Body of pancreas (tissue), 4 donors: ENCODE results near the gene SCO1.

Source experiments
- CTCF ChIP-seq, 7 experiments: fragments of 450-650 bp in 4 of 7; fragments of 200-600 bp in 3 of 7; sonication (generic) in 3 of 7; IDR thresholded peaks; one replicate each; pipeline ENCODE4 v1.5.1; 2016 to 2019; ENCODE audit warnings: antibody characterized with exemption in 7 of 7
- POLR2A ChIP-seq, 3 donors: fragments of 450-650 bp; IDR thresholded peaks; one replicate each; pipeline ENCODE4 v1.6.1; 2016; ENCODE audit warnings: antibody characterized with exemption in 3 of 3, mild to moderate bottlenecking in 2 of 3

- TF ChIP-seq CTCF (IDR thresholded peaks at IDR 0.05), result no peak
- no peak for TF ChIP-seq POLR2A (IDR thresholded peaks at IDR 0.05)
Measured at GRCh38 chr17:10649602-10650001, 47.7 kb downstream of the SCO1 start.
